HEK293 (cell line): Measurements from ENCODE around the gene CELSR1.

Experiments
- CTCF ChIA-PET: fragments of 350-600 bp; formaldehyde crosslinking; extraction: SDS; loops from one replicate; lab custom pipeline; 2021; ENCODE audit warnings: antibody characterized with exemption; lab: Yijun Ruan, JAX
- POLR2A ChIA-PET: fragments of 300-600 bp; formaldehyde crosslinking; extraction: SDS; loops from one replicate; lab custom pipeline; 2020; ENCODE audit warnings: antibody characterized with exemption, inconsistent platforms; lab: Yijun Ruan, JAX
- H3K27ac ChIP-seq: fragments of 200-500 bp; sonication (Bioruptor generic); 2 replicates; pipeline ENCODE4 v1.5.1; 2014; ENCODE audit warnings: low read depth, low read length, control low read depth, inconsistent platforms; ENCODE audit errors: extremely low read depth
- H3K36me3 ChIP-seq, 2 experiments: fragments of 200-500 bp in 1 of 2; sonication (Bioruptor generic) in 1 of 2; 1 replicate in 1 of 2; 2 replicates in 1 of 2; pipeline ENCODE4 v1.5.1; 2014 to 2017; ENCODE audit warnings: inconsistent platforms in 2 of 2, low read length in 2 of 2; ENCODE audit not compliant: control insufficient read depth in 2 of 2, insufficient read depth in 1 of 2
- H3K4me1 ChIP-seq: fragments of 200-500 bp; sonication (Bioruptor generic); 2 replicates; pipeline ENCODE4 v1.5.1; 2014; ENCODE audit warnings: mild to moderate bottlenecking, low read length, inconsistent platforms; ENCODE audit not compliant: control insufficient read depth, insufficient read depth
- H3K4me3 ChIP-seq: 2 replicates; pipeline ENCODE4 v1.5.1; 2011; ENCODE audit warnings: low read depth, mild to moderate bottlenecking, control low read depth, low read length, moderate library complexity
- H3K9me3 ChIP-seq: fragments of 200-500 bp; sonication (Bioruptor generic); 2 replicates; pipeline ENCODE4 v1.5.1; 2014; ENCODE audit warnings: low read depth, low read length, inconsistent platforms; ENCODE audit not compliant: control insufficient read depth, insufficient read depth
- BCL11A ChIP-seq: fragments of 450-650 bp; formaldehyde crosslinking; IDR thresholded peaks from 2 replicates; pipeline ENCODE4 v1.5.1; 2016; ENCODE audit warnings: low read depth, missing biosample characterization, missing genetic modification characterization
- HOXC10 ChIP-seq: sonication (generic); formaldehyde crosslinking; IDR thresholded peaks from 2 replicates; pipeline ENCODE4 v1.8.1; 2023; ENCODE audit warnings: mild to moderate bottlenecking, missing genetic modification reagents
- ZNF157 ChIP-seq: fragments of 450-650 bp; formaldehyde crosslinking; IDR thresholded peaks from 2 replicates; pipeline ENCODE4 v1.5.1; 2016; ENCODE audit warnings: missing biosample characterization, missing genetic modification characterization
- ZNF169 ChIP-seq: fragments of 450-650 bp; formaldehyde crosslinking; IDR thresholded peaks from 2 replicates; pipeline ENCODE4 v1.5.1; 2016; ENCODE audit warnings: missing biosample characterization, missing genetic modification characterization
- ZNF223 ChIP-seq: fragments of 450-650 bp; formaldehyde crosslinking; IDR thresholded peaks from 2 replicates; pipeline ENCODE4 v1.5.1; 2016; ENCODE audit warnings: missing biosample characterization, missing genetic modification characterization
- ZNF239 ChIP-seq: fragments of 450-650 bp; formaldehyde crosslinking; IDR thresholded peaks from 2 replicates; pipeline ENCODE4 v1.5.1; 2016; ENCODE audit warnings: missing biosample characterization, missing genetic modification characterization
- ZNF629 ChIP-seq: fragments of 450-650 bp; formaldehyde crosslinking; IDR thresholded peaks from 2 replicates; pipeline ENCODE4 v1.5.1; 2017; ENCODE audit warnings: missing biosample characterization, missing genetic modification characterization
- ZNF747 ChIP-seq: fragments of 450-650 bp; formaldehyde crosslinking; IDR thresholded peaks from 2 replicates; pipeline ENCODE4 v1.5.1; 2016; ENCODE audit warnings: missing biosample characterization, missing genetic modification characterization
- ZNF768 ChIP-seq: fragments of 450-650 bp; formaldehyde crosslinking; IDR thresholded peaks from 2 replicates; pipeline ENCODE4 v1.5.1; 2018; ENCODE audit warnings: missing biosample characterization, mild to moderate bottlenecking, missing genetic modification characterization
- TF ChIP-seq, protein P1 (sequence below): fragments of 450-650 bp; formaldehyde crosslinking; IDR thresholded peaks from 2 replicates; pipeline ENCODE4 v1.5.1; 2016; ENCODE audit warnings: missing biosample characterization, missing genetic modification characterization, low read depth
- TF ChIP-seq, protein P2 (sequence below): fragments of 450-650 bp; formaldehyde crosslinking; IDR thresholded peaks from 2 replicates; pipeline ENCODE4 v1.5.1; 2016; ENCODE audit warnings: missing biosample characterization, missing genetic modification characterization, borderline replicate concordance
- TF ChIP-seq, protein P3 (sequence below): fragments of 450-650 bp; formaldehyde crosslinking; IDR thresholded peaks from 2 replicates; pipeline ENCODE4 v1.5.1; 2016; ENCODE audit warnings: missing biosample characterization, missing genetic modification characterization
- TF ChIP-seq, protein P4 (sequence below): fragments of 450-650 bp; formaldehyde crosslinking; IDR thresholded peaks from 2 replicates; pipeline ENCODE4 v1.5.1; 2016; ENCODE audit warnings: missing biosample characterization, missing genetic modification characterization
- TF ChIP-seq, protein P5 (sequence below): fragments of 450-650 bp; formaldehyde crosslinking; IDR thresholded peaks from 2 replicates; pipeline ENCODE4 v1.5.1; 2016; ENCODE audit warnings: missing biosample characterization, missing genetic modification characterization

The CELSR1 gene

DNA sequence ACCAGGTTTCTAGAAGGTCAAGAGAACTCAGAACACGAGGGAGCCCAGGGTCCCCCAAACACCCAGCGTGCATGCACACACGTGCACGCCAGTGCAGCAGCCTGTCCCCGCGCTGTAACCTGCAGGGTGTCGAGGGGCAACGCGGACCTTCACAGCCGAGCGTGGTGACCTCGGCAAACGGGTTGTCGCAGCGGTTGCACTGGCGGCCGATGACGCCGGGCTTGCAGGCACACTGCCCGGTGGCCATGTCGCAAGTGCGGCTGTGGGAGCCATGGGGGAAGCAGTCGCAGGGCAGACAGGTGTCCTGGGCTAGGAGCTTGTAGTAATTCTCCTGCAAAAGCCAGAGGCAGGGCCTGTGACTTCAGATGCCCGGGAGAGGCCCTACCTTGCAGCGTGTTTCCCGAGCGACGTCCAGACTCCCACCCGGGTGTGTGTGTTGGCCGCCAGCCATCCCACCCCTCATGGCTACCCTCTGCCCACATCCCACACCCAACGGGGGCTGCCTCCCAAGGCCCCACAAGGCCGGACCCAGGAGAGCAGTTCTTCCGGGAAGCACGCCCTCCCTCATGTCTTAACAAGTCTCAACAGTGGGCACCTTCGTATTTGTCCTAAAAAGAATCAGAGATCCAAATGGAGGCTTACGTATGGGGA lies 145.8 kb downstream of the CELSR1 start:
- CTCF ChIA-PET, result interaction anchor here (0.6 kb wide), 1 partner anchor 8 kb away, joined by 3 read pairs; no protein-coding TSS in a partner anchor
- no peak overlapping the region for H3K4me3 ChIP-seq
- TF ChIP-seq ZNF157 (tag by site-specific recombination) (no peak), BCL11A (tag by site-specific recombination) (no peak), ZNF747 (tag by site-specific recombination) (no peak)
- TF ChIP-seq, protein P1, sequence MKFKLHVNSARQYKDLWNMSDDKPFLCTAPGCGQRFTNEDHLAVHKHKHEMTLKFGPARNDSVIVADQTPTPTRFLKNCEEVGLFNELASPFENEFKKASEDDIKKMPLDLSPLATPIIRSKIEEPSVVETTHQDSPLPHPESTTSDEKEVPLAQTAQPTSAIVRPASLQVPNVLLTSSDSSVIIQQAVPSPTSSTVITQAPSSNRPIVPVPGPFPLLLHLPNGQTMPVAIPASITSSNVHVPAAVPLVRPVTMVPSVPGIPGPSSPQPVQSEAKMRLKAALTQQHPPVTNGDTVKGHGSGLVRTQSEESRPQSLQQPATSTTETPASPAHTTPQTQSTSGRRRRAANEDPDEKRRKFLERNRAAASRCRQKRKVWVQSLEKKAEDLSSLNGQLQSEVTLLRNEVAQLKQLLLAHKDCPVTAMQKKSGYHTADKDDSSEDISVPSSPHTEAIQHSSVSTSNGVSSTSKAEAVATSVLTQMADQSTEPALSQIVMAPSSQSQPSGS (tag by site-specific recombination), result no peak
- TF ChIP-seq, all 188 proteins: peak for 0
- POLR2A ChIA-PET, result no interaction called here
- Histone ChIP-seq H3K36me3 (peaks cover 0 to 26% of the 10 kb centered on the region in 2 experiments; a peak in 2 of 3 replicates), H3K4me1 (no peaks in the 10 kb centered on the region), H3K27ac (no peak overlapping the region), H3K9me3 (no peaks in the 10 kb centered on the region)

DNA sequence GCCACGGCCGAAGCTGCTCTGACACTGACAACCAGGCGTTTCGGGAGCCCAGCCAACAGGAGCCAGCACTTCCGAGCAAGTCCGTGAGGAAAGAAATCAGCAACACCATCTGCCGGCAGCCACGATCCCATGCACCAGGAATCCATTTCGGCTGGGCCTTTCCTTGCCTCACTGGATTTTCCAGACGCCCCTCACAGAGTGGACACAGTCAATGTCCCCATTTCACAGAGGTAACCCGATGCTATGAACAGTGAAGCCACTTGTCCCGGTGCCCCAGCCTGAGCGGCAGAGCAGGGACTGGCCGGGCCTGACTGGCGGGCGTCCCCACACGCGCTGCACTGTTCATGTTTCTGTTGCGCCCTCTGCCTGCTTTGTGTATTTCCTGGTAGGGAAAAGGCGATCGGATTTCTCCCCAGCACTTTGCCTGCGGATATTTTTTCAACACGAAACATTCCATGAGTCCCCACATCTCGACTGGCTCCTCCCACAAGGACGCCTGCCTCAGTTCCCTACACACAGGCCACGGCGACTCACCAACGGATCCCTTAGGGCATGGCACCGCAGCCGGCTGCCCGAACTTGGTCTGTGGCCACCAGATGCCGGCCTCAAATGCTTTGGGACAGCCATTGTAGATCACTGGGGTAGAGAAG lies 146.6 kb downstream of the CELSR1 start:
- Histone ChIP-seq H3K36me3 (peaks cover 0 to 24% of the 10 kb centered on the region in 2 experiments; a peak in 2 of 3 replicates), H3K9me3 (no peaks in the 10 kb centered on the region), H3K4me3 (no peak overlapping the region), H3K4me1 (no peaks in the 10 kb centered on the region), H3K27ac (no peak overlapping the region)
- no peak for TF ChIP-seq ZNF768 (tag by site-specific recombination)
- TF ChIP-seq, protein P2, sequence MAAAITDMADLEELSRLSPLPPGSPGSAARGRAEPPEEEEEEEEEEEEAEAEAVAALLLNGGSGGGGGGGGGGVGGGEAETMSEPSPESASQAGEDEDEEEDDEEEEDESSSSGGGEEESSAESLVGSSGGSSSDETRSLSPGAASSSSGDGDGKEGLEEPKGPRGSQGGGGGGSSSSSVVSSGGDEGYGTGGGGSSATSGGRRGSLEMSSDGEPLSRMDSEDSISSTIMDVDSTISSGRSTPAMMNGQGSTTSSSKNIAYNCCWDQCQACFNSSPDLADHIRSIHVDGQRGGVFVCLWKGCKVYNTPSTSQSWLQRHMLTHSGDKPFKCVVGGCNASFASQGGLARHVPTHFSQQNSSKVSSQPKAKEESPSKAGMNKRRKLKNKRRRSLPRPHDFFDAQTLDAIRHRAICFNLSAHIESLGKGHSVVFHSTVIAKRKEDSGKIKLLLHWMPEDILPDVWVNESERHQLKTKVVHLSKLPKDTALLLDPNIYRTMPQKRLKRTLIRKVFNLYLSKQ, result no peak
- TF ChIP-seq ZNF239 (tag by site-specific recombination), result no peak
- ChIA-PET POLR2A (no interaction called here), CTCF (no interaction called here)

DNA sequence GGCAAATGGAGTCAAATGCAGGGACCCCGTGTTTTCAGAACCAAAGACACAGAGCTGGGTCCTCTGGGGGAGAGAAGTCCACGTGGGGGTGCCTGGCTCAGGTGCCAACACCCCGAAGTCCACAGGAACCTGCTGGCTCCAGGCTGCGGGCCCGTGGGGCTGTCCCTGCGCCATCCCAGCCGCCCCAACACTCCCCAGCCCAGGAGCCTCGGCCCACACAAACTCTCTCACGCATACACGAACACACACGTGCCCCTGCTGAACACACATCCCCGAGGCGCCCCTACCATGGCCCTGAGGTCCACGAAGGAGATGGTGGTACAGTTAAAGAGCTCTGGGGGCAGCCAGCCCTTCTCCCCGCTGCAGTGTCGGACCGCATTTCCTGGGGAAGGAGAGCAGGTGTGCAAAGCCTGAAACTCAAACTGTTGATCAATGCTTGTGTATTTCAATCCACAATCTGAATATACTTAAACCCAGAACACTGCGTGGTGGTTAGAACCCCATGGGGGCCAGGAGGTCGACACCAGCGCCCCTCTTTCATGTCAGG lies 147.2 kb downstream of the CELSR1 start:
- TF ChIP-seq, protein P3, sequence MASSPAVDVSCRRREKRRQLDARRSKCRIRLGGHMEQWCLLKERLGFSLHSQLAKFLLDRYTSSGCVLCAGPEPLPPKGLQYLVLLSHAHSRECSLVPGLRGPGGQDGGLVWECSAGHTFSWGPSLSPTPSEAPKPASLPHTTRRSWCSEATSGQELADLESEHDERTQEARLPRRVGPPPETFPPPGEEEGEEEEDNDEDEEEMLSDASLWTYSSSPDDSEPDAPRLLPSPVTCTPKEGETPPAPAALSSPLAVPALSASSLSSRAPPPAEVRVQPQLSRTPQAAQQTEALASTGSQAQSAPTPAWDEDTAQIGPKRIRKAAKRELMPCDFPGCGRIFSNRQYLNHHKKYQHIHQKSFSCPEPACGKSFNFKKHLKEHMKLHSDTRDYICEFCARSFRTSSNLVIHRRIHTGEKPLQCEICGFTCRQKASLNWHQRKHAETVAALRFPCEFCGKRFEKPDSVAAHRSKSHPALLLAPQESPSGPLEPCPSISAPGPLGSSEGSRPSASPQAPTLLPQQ (tag by site-specific recombination), result no peak
- TF ChIP-seq, protein P4, sequence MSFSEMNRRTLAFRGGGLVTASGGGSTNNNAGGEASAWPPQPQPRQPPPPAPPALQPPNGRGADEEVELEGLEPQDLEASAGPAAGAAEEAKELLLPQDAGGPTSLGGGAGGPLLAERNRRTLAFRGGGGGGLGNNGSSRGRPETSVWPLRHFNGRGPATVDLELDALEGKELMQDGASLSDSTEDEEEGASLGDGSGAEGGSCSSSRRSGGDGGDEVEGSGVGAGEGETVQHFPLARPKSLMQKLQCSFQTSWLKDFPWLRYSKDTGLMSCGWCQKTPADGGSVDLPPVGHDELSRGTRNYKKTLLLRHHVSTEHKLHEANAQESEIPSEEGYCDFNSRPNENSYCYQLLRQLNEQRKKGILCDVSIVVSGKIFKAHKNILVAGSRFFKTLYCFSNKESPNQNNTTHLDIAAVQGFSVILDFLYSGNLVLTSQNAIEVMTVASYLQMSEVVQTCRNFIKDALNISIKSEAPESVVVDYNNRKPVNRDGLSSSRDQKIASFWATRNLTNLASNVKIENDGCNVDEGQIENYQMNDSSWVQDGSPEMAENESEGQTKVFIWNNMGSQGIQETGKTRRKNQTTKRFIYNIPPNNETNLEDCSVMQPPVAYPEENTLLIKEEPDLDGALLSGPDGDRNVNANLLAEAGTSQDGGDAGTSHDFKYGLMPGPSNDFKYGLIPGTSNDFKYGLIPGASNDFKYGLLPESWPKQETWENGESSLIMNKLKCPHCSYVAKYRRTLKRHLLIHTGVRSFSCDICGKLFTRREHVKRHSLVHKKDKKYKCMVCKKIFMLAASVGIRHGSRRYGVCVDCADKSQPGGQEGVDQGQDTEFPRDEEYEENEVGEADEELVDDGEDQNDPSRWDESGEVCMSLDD (tag by site-specific recombination), result no peak
- no peak for TF ChIP-seq HOXC10
- no peak for TF ChIP-seq ZNF629
- TF ChIP-seq ZNF169 (tag by site-specific recombination), result no peak
- no peak for TF ChIP-seq ZNF223 (tag by site-specific recombination)
- TF ChIP-seq, protein P5, sequence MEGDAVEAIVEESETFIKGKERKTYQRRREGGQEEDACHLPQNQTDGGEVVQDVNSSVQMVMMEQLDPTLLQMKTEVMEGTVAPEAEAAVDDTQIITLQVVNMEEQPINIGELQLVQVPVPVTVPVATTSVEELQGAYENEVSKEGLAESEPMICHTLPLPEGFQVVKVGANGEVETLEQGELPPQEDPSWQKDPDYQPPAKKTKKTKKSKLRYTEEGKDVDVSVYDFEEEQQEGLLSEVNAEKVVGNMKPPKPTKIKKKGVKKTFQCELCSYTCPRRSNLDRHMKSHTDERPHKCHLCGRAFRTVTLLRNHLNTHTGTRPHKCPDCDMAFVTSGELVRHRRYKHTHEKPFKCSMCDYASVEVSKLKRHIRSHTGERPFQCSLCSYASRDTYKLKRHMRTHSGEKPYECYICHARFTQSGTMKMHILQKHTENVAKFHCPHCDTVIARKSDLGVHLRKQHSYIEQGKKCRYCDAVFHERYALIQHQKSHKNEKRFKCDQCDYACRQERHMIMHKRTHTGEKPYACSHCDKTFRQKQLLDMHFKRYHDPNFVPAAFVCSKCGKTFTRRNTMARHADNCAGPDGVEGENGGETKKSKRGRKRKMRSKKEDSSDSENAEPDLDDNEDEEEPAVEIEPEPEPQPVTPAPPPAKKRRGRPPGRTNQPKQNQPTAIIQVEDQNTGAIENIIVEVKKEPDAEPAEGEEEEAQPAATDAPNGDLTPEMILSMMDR (tag by site-specific recombination), result no peak
- H3K9me3 ChIP-seq, result no peaks in the 10 kb centered on the region
- peaks cover 0 to 19% of the 10 kb centered on the region in 2 experiments; a peak in 2 of 3 replicates for H3K36me3 ChIP-seq
- ChIA-PET CTCF (no interaction called here), POLR2A (no interaction called here)
- H3K27ac ChIP-seq, result no peak overlapping the region
- no peak overlapping the region for H3K4me3 ChIP-seq
- no peaks in the 10 kb centered on the region for H3K4me1 ChIP-seq
